Measurements from ENCODE around the gene SPTLC2. TPM values are rescaled to one million over a fixed set of nuclear protein-coding genes. Genes with fewer than 3 reads are reported as not detected.

SPTLC2 gene
- polyA plus RNA-seq, 12 donors: 16.9 to 32.0 (median 20.9) TPM; not detected in 1

DNA sequence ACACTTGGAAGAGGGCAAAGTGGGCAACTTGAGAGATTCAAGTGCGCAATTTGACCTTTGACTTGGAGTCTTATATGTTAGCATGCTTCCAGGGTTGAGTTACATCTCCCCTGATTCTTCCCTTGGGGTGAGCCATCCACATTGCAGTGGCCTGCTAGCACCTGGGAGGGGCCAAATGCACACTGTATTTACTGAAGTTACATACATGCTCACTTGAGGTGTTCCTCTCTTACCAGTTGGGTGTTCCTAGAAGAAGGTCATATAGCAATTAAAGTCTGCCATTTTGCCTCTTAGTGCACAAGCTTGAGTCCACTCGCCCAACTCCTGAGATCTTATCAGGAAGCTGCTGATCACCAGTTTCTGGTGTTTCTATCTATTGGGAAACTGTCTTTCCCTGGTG is 13.7 kb upstream of the SPTLC2 start:
- no peak for DNase-seq

DNA sequence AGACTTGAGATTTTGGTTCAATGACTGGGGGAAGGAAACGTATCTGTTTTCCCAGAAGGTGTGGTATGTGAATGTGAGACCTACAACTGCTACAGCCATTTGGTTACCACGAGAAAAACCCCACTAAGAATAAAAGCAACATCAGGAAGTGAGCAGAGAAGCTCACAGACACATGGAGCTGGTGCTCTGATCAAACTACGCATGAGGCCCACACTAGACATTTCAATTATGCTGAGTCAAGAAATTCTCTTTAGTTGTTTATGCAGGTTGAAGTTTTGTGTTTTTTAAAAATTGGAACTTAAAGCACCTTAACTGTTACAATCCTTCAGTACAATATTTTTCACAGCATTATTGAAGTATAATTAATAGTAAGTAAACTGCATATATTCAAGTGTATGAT is 8.9 kb upstream of the SPTLC2 start:
- DNase-seq: no peak

DNA sequence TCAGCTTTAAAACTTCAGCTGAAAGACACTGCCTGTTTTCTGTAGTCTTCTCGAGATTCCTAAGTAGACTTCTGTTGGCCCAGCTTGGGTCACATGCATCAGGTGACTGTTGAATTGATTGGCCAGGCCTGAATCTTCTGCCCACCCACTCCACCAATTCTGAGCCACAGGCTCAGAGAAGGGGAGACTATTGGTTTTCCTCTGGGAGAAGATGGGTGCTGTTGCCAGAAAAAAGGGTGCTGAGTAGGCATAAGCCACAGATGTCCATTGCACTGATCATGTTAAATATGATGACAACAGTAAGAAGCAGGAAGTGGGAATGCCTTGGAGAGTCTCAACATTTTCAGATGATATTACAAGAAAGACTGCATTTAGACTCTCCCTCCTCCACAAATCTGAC is 6.8 kb upstream of the SPTLC2 start:
- DNase-seq: no peak

GRCh38 chr14:77622366-77622961 is 6.0 kb upstream of the SPTLC2 start:
- no peak for DNase-seq

- no peak for DNase-seq
Observed at GRCh38 chr14:77620222-77620870, 3.9 kb upstream of the SPTLC2 start.

GRCh38 chr14:77618381-77618970 is 2.0 kb upstream of the SPTLC2 start:
- no peak for DNase-seq

DNA sequence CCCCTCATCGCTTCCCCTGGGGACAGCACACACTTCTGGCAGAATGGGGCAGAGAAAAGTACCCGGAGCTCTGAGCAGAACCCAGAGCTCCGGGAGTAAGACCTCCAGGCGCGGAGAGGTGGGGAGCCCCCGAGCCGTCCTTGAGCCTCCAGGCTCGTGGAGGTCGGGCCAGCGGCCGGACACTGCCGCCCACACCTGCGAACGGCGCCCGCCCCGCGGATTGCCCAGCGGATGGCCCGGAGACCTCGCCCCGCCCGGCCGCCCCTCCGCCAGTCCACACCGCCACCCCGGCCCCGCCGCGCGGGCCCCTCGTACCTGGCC is 344 bp downstream of the SPTLC2 start:
- DNase-seq: no peak

DNA sequence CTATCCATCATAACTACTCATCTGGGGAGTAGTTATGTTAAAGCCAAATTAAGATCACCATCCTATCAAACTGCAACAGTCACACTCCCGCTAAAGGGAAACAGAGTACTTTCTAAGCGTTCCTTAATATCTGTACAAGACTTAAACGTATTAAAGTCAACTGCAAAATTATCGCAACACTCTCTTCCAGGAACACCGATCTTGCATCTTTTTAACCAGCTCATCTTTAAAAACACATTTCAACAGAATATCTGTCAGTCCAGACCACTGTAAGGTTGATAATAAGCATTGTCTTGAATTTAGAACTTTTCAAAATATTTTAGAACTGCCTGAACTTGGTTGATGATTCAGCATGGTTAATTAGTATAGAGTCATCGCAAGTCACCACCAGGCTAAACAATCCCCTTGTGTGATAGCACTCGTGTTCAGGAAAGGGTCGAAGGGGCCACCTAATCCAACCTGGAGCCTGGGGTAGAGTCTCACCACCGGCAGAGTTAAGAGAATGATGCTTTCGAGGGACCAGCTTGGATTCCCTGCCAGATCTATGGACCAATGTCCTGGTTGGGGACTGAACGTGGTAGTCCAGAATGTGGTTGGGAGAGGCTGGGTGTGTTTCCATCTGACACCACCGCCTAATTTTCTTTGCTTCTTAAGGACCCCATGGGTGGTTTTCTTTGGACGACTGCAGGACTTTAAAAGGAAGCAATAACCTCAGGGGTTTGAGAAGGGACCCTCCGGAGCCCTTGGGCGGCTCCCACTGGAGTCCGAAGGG is 890 bp downstream of the SPTLC2 start:
- no peak for DNase-seq

DNA sequence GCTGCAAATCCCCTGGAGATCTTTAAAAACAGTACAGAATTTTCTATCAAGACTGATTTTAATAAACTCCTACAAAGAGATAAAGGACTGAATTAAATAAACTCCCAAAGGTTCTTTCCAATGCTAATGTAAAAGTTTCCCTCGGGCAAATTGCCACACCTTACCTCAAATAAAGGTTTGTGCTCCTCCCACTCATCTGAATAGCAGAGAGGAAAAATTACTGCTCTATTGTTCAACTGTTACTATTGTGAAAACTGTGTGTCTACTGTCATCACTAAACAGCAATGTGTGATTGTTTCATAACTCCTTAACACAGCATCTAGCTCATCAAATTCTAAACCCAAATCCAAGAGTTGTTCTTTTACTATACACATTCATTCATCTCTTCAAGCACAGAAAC is 3.2 kb downstream of the SPTLC2 start:
- no peak for DNase-seq

- no peak for DNase-seq
Observed at GRCh38 chr14:77612011-77612620, 4.3 kb downstream of the SPTLC2 start.

- no peak for DNase-seq
Observed at GRCh38 chr14:77610553-77610952, 5.9 kb downstream of the SPTLC2 start.

GRCh38 chr14:77609922-77610321 is 6.5 kb downstream of the SPTLC2 start:
- no peak for DNase-seq

DNA sequence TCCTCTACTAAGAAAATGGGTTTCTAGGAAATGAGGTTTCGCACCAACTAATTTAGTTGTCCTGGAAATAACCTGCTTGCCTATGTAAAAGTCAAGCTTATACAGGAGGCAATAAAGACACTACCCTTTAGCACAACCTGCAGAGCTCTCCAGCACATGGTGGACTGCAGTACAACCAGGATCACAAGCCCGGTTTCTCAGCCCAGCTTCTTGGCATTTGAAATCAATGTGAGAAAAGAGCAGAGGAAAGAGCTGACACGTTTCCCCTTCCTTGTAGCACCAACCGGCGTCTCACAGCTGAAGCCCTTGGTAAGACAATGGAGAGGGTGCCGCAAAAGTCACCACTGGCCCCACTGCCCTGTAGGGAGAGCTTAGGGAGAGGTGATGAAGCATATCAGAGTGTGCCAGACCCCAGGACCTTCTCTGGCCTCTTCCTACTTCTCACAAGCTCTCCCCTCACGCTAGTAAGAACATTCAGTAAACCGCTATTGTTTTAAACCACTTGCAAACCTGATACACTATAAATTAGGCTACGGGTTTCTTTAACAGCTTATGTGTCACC is 8.6 kb downstream of the SPTLC2 start:
- no peak for DNase-seq

GRCh38 chr14:77605392-77605972 is 11.0 kb downstream of the SPTLC2 start:
- DNase-seq: no peak

DNA sequence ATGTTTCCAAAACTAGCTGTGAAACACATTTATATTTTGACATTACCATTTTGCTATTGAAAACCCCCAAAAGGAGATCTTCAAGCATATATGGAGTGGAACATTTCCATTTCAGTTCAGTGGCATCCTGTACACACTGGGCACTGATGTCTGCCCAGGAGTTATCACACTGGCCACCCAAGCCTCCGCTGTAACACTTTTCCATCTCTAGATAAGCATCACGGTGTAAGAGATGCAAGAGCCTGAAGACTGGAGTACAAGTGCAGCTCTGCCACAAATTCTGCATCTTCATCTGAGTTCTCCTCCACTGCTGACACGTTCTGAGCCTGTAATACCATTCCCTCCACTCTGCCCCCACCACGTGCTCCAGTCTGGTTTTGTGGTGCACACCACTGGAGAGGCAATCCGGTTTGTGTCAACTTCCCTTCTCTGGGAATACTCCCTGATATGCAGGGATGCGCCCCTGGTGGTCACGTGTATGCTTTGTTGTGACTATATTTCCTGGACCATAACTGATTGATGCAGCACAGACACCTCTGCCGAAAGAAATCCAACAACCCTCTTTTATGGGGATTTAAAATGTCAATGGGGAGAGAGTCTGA is 12.7 kb downstream of the SPTLC2 start:
- DNase-seq: no peak

DNA sequence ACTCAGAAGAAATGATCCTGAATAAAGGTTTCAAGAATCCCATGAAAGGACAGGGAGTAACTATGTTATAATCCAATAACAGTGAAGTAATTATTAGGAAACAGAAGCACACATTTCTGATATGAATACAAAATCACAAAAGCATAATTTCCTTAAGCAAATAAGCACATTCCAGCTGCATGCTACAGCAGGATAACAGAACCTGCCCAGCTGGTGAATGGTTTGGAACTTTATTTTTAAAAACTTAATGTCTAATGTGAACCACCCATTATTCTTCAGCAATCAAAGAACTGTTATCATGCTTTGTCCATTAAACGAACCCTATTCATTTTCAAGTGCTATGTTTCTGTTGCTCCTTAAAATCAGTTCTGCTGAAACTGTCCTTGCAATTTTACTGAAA is 13.4 kb downstream of the SPTLC2 start:
- no peak for DNase-seq

- DNase-seq: no peak
Observed at GRCh38 chr14:77601846-77602619, 14.4 kb downstream of the SPTLC2 start.

- no peak for DNase-seq
Observed at GRCh38 chr14:77599889-77600288, 16.5 kb downstream of the SPTLC2 start.

- DNase-seq: no peak
Observed at GRCh38 chr14:77598366-77599070, 17.9 kb downstream of the SPTLC2 start.

GRCh38 chr14:77593501-77593961 is 22.9 kb downstream of the SPTLC2 start:
- no peak for DNase-seq

All from muscle of arm (tissue), 12 donors.